HepG2 (cell line): ENCODE results near the gene SNURF. TPM values are rescaled to one million over a fixed set of nuclear protein-coding genes. Genes with fewer than 3 reads are reported as not detected.

Experiments used
- ATAC-seq: fragments of 200-7000 bp; cut with Tn5 transposase; 3 replicates; pipeline ENCODE4 v1.9.1; 2020; ENCODE audit warnings: mild to moderate bottlenecking, moderate library complexity
- BruUV-seq: library from RNA; stranded (reverse); fragments of 400-500 nt; replicated peaks from 2 replicates; lab custom pipeline; 2021; lab: Mats Ljungman, UMichigan
- CTCF ChIA-PET: fragments of 300-600 bp; formaldehyde crosslinking; extraction: SDS; loops from one replicate; lab custom pipeline; 2021; ENCODE audit warnings: low total read pairs, inconsistent platforms, low intra/inter-chr PET ratio; lab: Yijun Ruan, JAX
- POLR2A ChIA-PET: fragments of 350-600 bp; sonication (Branson Sonifier 250); formaldehyde crosslinking; loops from one replicate; lab custom pipeline; 2020; ENCODE audit warnings: antibody characterized with exemption, inconsistent platforms; lab: Yijun Ruan, JAX
- DNase-seq: peaks from one replicate; pipeline ENCODE4 v3.0.0-alpha.2; 2015; ENCODE audit warnings: low spot score
- FAIRE-seq: peaks from 3 replicates; lab custom pipeline; 2011; peaks lifted over from hg19 to GRCh38; lab: Jason Lieb, UNC
- H2AFZ ChIP-seq: one replicate; pipeline ENCODE4 v1.6.1; 2011; ENCODE audit warnings: low read length, inconsistent platforms
- H3K27ac ChIP-seq: fragments of 300-600 bp; 3 replicates; pipeline ENCODE4 v1.8.0; 2011; ENCODE audit warnings: mixed run types, mild to moderate bottlenecking, mixed read lengths, low read length, inconsistent platforms; ENCODE audit not compliant: insufficient read depth; ENCODE audit errors: extremely low read length
- H3K27me3 ChIP-seq, 2 experiments: fragments of 200-600 bp in 1 of 2; 2 replicates in 1 of 2; 3 replicates in 1 of 2; pipeline versions ENCODE4 v1.6.0 to v1.8.0; 2011; ENCODE audit warnings: low read length in 2 of 2, mild to moderate bottlenecking in 2 of 2, moderate library complexity in 2 of 2, inconsistent platforms in 1 of 2; ENCODE audit not compliant: insufficient read depth in 2 of 2, control insufficient read depth in 1 of 2
- H3K36me3 ChIP-seq, 2 experiments: fragments of 200-600 bp in 1 of 2; replicated peaks in 1 of 2; 2 replicates in 1 of 2; 3 replicates in 1 of 2; pipeline versions ENCODE4 v1.5.1 to v1.8.0; 2011; ENCODE audit warnings: low read length in 2 of 2, inconsistent platforms in 1 of 2; ENCODE audit not compliant: insufficient read depth in 2 of 2, control insufficient read depth in 1 of 2
- H3K4me1 ChIP-seq: 2 replicates; pipeline ENCODE4 v1.5.1; 2012; ENCODE audit warnings: low read length, inconsistent platforms; ENCODE audit not compliant: insufficient read depth
- H3K4me2 ChIP-seq: 2 replicates; pipeline ENCODE4 v1.6.0; 2011; ENCODE audit warnings: low read depth, low read length, inconsistent platforms
- H3K4me3 ChIP-seq, 3 experiments: fragments of 200-600 bp in 1 of 3; sonication (generic), shearing (Covaris generic) in 1 of 3; replicated peaks in 1 of 3; 2 replicates each; pipeline ENCODE4 v1.5.1; 2011 to 2016; ENCODE audit warnings: low read length in 3 of 3, inconsistent platforms in 2 of 3, low read depth in 2 of 3, mild to moderate bottlenecking in 2 of 3, control low read depth in 1 of 3, mixed read lengths in 1 of 3; ENCODE audit not compliant: insufficient read depth in 1 of 3
- H3K79me2 ChIP-seq: one replicate; pipeline ENCODE4 v1.6.1; 2011; ENCODE audit warnings: low read length, inconsistent platforms; ENCODE audit not compliant: insufficient read depth
- H3K9ac ChIP-seq: 2 replicates; pipeline ENCODE4 v1.6.0; 2011; ENCODE audit warnings: mild to moderate bottlenecking, low read depth, low read length, inconsistent platforms; ENCODE audit not compliant: insufficient read depth
- H3K9me3 ChIP-seq: 2 replicates; pipeline ENCODE4 v1.5.1; 2012; ENCODE audit warnings: mild to moderate bottlenecking, low read length
- H4K20me1 ChIP-seq: 2 replicates; pipeline ENCODE4 v1.6.0; 2011; ENCODE audit warnings: inconsistent platforms, mild to moderate bottlenecking, low read length, moderate library complexity; ENCODE audit not compliant: insufficient read depth
- ATF4 ChIP-seq, 2 experiments: fragments of 450-650 bp in 1 of 2; sonication (generic) in 1 of 2; formaldehyde crosslinking; IDR thresholded peaks; 2 replicates each; pipeline versions ENCODE4 v1.5.0 to v1.8.0; 2020 to 2022; ENCODE audit warnings: mild to moderate bottlenecking in 1 of 2, missing genetic modification reagents in 1 of 2
- BATF2 ChIP-seq: sonication (generic); formaldehyde crosslinking; IDR thresholded peaks from 2 replicates; pipeline ENCODE4 v1.8.0; 2022; ENCODE audit warnings: mild to moderate bottlenecking, missing genetic modification reagents, moderate library complexity
- BRD4 ChIP-seq: sonication (generic); formaldehyde crosslinking; IDR thresholded peaks from 2 replicates; pipeline ENCODE4 v1.4.0; 2020; ENCODE audit warnings: missing genetic modification reagents
- HES4 ChIP-seq: sonication (generic); formaldehyde crosslinking; IDR thresholded peaks from 2 replicates; pipeline ENCODE4 v1.9.0; 2021; ENCODE audit warnings: mild to moderate bottlenecking, missing genetic modification reagents, borderline replicate concordance
- HOXD1 ChIP-seq: sonication (generic); formaldehyde crosslinking; IDR thresholded peaks from 2 replicates; pipeline ENCODE4 v1.5.0; 2020; ENCODE audit warnings: missing genetic modification reagents
- KLF6 ChIP-seq: IDR thresholded peaks from 2 replicates; pipeline ENCODE4 v1.8.0; 2016; ENCODE audit warnings: missing biosample characterization, missing genetic modification reagents
- NFYB ChIP-seq: sonication (generic); formaldehyde crosslinking; IDR thresholded peaks from 2 replicates; pipeline ENCODE4 v1.4.0; 2020; ENCODE audit warnings: missing genetic modification reagents
- RAD51 ChIP-seq: fragments of 450-650 bp; IDR thresholded peaks from 2 replicates; pipeline ENCODE4 v1.6.1; 2016; ENCODE audit warnings: borderline replicate concordance
- SALL1 ChIP-seq: sonication (generic); formaldehyde crosslinking; IDR thresholded peaks from 2 replicates; pipeline ENCODE4 v1.8.0; 2022; ENCODE audit warnings: mild to moderate bottlenecking, missing genetic modification reagents
- TBX3 ChIP-seq: fragments of 450-650 bp; IDR thresholded peaks from 2 replicates; pipeline ENCODE4 v1.6.1; 2017; ENCODE audit warnings: antibody characterized with exemption, mild to moderate bottlenecking, inconsistent platforms, borderline replicate concordance
- THAP9 ChIP-seq: sonication (generic); formaldehyde crosslinking; IDR thresholded peaks from 2 replicates; pipeline ENCODE4; 2020; ENCODE audit warnings: missing genetic modification reagents, mild to moderate bottlenecking, borderline replicate concordance
- ZBTB49 ChIP-seq: sonication (generic); formaldehyde crosslinking; IDR thresholded peaks from 2 replicates; pipeline ENCODE4 v1.4.0; 2020; ENCODE audit warnings: missing genetic modification reagents, borderline replicate concordance
- ZNF205 ChIP-seq: IDR thresholded peaks from 2 replicates; pipeline ENCODE4 v1.6.1; 2018; ENCODE audit warnings: missing biosample characterization, missing genetic modification reagents
- ZNF530 ChIP-seq: sonication (generic); formaldehyde crosslinking; IDR thresholded peaks from 2 replicates; pipeline ENCODE4 v1.5.0; 2020; ENCODE audit warnings: low read depth, mild to moderate bottlenecking, missing genetic modification reagents
- ZNF570 ChIP-seq: sonication (generic); formaldehyde crosslinking; IDR thresholded peaks from 2 replicates; pipeline ENCODE4 v1.4.0; 2020; ENCODE audit warnings: mild to moderate bottlenecking, missing genetic modification reagents, borderline replicate concordance
- ZNF678 ChIP-seq: sonication (generic); formaldehyde crosslinking; IDR thresholded peaks from 2 replicates; pipeline ENCODE4 v1.4.0; 2020; ENCODE audit warnings: mild to moderate bottlenecking, missing genetic modification reagents
- ZNF782 ChIP-seq: sonication (generic); formaldehyde crosslinking; IDR thresholded peaks from 2 replicates; pipeline ENCODE4 v1.4.0; 2020; ENCODE audit warnings: missing genetic modification reagents, mild to moderate bottlenecking, borderline replicate concordance
- ZSCAN30 ChIP-seq: sonication (generic); formaldehyde crosslinking; IDR thresholded peaks from 2 replicates; pipeline ENCODE4 v1.5.0; 2020; ENCODE audit warnings: mild to moderate bottlenecking, missing genetic modification reagents
- ZSCAN31 ChIP-seq: sonication (generic); formaldehyde crosslinking; IDR thresholded peaks from 2 replicates; pipeline ENCODE4 v1.5.0; 2020; ENCODE audit warnings: low read depth, mild to moderate bottlenecking, missing genetic modification reagents
- WGBS: methylation state at CpG from one replicate; pipeline ENCODE4 v1.1.6; 2017; ENCODE audit warnings: low lambda C conversion rate; 5-methylcytosine and 5-hydroxymethylcytosine counted together
- in situ Hi-C: cut with HindIII; loops from 2 replicates; pipeline ENCODE4 v1.10.0; 2017; ENCODE audit warnings: low pct_unique_long_range_greater_than_20kb; ENCODE audit not compliant: extremely low pct_ligation_motif_present
- intact Hi-C: fragments of 100-400 bp; cut with micrococcal nuclease; formaldehyde crosslinking; loops from one replicate; pipeline ENCODE4 v1.10.0; 2022; ENCODE audit not compliant: unreplicated experiment
- polyA plus RNA-seq, 8 experiments: library from polyadenylated mRNA; depleted of rRNA in 3 of 8; stranded (reverse) in 7 of 8; unstranded in 1 of 8; fragments of >200 nt; fragmentation: Illumina TruSeq in 4 of 8; extraction: Trizol in 4 of 8; gene quantifications; 2 replicates each; pipeline versions ENCODE4 v1.2.1 to v1.2.3, GENCODE V29; 2011 to 2016; ENCODE audit warnings: low read depth in 4 of 8, missing spikeins in 1 of 8, mixed read lengths in 1 of 8; ENCODE audit not compliant: insufficient read depth in 1 of 8
- total RNA-seq, 5 experiments: library from RNA; depleted of rRNA; stranded (reverse); fragments of >200 nt; fragmentation: Illumina TruSeq; extraction: Trizol; gene quantifications; 2 replicates each; pipeline ENCODE4 v1.2.3, GENCODE V29; 2016; ENCODE audit warnings: low read depth in 1 of 5

Gene SNURF
- total and polyA plus RNA-seq, 2 of the 13 experiments (the other 11 are each of a cell fraction or from before 2014, with no cell fraction given): 2.1 to 7.6 TPM

GRCh38 chr15:24924621-24925020 is 30.2 kb upstream of the SNURF start:
- WGBS: 3% methylated on average over 2 of the region's 2 CpGs
- peak overlapping the region; percentile 39; the same call in 1 of the 2 replicates for H3K4me2 ChIP-seq
- DNase-seq (no peak), FAIRE-seq (no peak), ATAC-seq (peak; percentile 23; the same call in 1 of the 3 replicates)
- H3K27ac ChIP-seq: peak overlapping the region; percentile 33
- no peaks in the 10 kb centered on the region for H3K36me3 ChIP-seq
- CTCF ChIA-PET: no interaction called here
- in situ Hi-C loops: no loop called here
- no peak overlapping the region for H3K4me3 ChIP-seq
- POLR2A ChIA-PET: interaction anchor here (0.8 kb wide), 1 partner anchor 30 kb away, joined by 3 read pairs; the partner anchor contains the start of genes SNRPN and SNURF
- peaks cover 50% of the 10 kb centered on the region; the same call in 1 of the 2 replicates for H3K9me3 ChIP-seq
- intact Hi-C loops: no loop called here
- no peaks in the 10 kb centered on the region for H3K27me3 ChIP-seq
- TF ChIP-seq ZNF205 (CRISPR knock-in tag): no peak
- TF ChIP-seq HES4: no peak
- no peak for TF ChIP-seq ZNF678 (CRISPR knock-in tag)
- TF ChIP-seq TBX3: no peak
- TF ChIP-seq ATF4 (CRISPR knock-in tag; IDR thresholded peaks at IDR 0.05): no peak
- TF ChIP-seq ZSCAN30 (CRISPR knock-in tag): no peak
- TF ChIP-seq SALL1 (CRISPR knock-in tag): no peak
- TF ChIP-seq BRD4 (CRISPR knock-in tag): no peak
- TF ChIP-seq THAP9: no peak
- TF ChIP-seq ZSCAN31 (CRISPR knock-in tag): no peak
- TF ChIP-seq ZBTB49 (CRISPR knock-in tag): no peak
- TF ChIP-seq KLF6: no peak
- TF ChIP-seq RAD51: no peak
- TF ChIP-seq HOXD1 (CRISPR knock-in tag): no peak
- TF ChIP-seq NFYB (CRISPR knock-in tag): no peak
- TF ChIP-seq ZNF530: no peak
- no peak for TF ChIP-seq ZNF570 (CRISPR knock-in tag)
- TF ChIP-seq BATF2 (CRISPR knock-in tag): no peak
- TF ChIP-seq ZNF782: no peak
- TF ChIP-seq, all 625 proteins: peak for 0
- BruUV-seq: no TSS peak
- no peaks in the 10 kb centered on the region for H3K79me2 ChIP-seq
- H3K4me1 ChIP-seq: peaks cover 46% of the 10 kb centered on the region
- no peak overlapping the region for H3K9ac ChIP-seq
- no peak overlapping the region for H2AFZ ChIP-seq
- no peaks in the 10 kb centered on the region for H4K20me1 ChIP-seq
